Esophagus muscularis mucosa (tissue), 2 donors: ENCODE data around the gene DOCK8.

ENCODE experiments used
- POLR2A ChIP-seq: fragments of 450-650 bp; IDR thresholded peaks from one replicate; pipeline ENCODE4 v1.6.1; 2017; ENCODE audit warnings: antibody characterized with exemption, moderate library complexity, mild to moderate bottlenecking, low read depth
- POLR2AphosphoS5 ChIP-seq, 2 donors: sonication (generic); formaldehyde crosslinking; IDR thresholded peaks; one replicate each; pipeline ENCODE4 v1.6.1; 2017; ENCODE audit warnings: antibody characterized with exemption in 2 of 2

DNA sequence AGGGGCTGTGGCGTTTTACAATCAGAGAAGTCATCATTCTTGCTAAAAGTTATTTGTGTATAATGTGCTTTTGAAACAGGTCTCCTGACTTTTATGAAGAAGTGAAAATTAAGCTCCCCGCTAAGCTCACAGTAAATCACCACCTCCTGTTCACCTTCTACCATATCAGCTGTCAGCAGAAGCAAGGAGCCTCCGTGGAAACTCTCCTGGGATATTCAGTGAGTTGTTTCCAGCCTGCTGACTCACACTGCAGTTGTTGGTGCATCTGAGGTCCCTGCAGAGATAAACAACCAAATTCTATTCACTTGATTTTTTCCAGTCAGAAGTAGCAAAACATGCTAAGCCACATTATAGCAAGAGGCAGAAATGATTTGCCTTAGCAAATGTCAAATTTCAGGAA, 156.7 kb downstream of the DOCK8 start:
- TF ChIP-seq POLR2A (no peak), POLR2AphosphoS5 (IDR thresholded peaks at IDR 0.05) (no peak)
